Measurements from ENCODE around the gene WNT2.
"Not testable (repeated sequence)": the region's sequence is repeated elsewhere in the genome, so short reads cannot be mapped to it uniquely, and the experiment has no call there.

The WNT2 gene

DNA sequence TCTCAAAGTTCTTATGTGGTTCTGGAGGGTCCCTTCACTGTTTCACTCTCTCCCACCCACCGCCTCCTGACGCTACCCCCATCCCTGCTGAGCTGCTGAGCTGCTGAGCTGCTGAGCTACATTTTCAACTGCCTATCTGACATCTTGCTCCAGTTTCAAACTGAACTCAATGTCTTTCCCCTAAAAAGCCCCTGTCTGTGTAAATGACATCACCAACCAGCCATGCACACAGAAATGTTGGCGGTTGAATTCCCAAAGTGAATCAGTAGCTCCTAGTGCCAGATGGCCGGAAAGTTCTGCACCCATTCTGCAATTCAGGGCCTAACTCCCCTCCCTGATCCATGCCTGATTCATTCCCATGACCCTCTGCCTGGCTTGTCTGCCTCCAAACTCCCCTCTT, 71.2 kb downstream of the WNT2 start:
- DNase-seq: no peak

DNA sequence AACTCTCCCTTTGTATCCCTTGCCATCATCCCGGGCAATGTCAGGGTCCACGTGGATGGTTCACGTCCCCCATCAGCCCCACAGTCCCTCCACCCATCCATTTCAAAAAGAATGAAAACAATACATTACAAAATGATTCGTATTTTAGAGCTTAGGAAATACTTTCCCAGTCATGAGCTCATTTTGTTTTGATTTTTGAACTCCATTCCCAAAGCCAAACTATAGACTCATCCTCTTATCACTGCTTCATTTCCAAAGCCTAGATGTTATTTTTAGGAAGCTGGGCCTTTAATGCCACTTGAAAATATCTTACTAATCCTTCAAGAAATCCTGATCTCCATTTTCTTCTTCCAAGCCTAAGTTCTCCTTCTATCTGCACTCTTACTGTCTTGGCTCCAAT, 72.1 kb downstream of the WNT2 start:
- DNase-seq: no peak

DNA sequence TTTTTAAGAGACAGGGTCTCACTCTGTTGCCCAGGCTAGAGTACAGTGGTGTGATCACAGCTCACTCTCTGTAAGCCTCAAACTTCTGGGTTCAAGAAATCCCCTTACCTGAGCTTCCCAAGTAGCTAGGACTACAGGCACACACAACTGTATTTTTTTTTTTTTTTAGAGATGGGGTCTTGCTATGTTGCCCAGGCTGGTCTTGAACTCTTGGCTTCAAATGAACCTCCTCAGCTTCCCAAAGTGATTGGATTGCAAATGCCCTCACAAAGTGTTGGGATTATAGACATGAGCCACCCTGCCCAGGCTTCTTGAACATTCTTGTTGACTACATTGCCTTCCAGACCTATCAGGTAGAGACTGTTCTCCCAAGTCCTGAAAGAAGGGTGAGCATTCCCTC, 72.6 kb downstream of the WNT2 start:
- DNase-seq: no peak

DNA sequence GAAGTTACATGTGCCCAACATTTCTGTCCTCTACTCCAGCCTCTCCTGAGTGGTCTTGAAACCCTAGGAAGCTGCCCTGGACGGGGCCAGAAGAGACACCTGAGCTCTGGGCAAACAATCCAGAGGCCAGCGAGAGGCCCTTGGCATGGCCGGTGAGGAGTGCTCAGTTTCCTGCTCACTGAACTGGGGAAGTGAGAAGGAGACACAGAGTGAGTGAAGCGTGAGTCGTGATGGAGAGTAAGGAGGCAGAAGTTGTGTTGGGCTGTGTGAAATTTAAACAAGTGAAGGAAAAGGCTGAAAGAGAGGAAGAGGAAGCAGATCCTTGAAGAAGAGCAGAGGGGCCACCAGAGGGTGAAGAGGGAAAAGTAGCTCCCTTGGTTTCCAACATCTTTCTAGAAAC, 73.2 kb downstream of the WNT2 start:
- DNase-seq: no peak

DNA sequence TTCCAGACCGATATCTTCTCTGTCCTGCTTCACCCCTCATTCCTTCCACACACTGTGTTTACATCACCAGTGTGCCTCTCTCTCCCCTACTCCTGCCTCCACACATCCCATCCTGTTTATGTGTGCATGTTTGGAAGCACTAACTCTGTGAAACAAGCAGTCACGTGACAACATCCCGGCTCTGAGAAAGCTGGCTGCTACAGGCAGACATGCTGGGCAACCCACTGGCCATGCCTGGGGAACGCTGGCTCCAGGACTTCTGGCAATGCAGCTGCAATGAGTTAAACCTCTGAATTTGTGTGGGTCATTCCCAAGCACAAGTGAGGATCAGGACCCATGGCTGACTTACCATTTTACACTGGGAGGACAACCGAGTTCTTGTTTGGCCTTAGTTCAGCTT, 74.0 kb downstream of the WNT2 start:
- no peak for DNase-seq

DNA sequence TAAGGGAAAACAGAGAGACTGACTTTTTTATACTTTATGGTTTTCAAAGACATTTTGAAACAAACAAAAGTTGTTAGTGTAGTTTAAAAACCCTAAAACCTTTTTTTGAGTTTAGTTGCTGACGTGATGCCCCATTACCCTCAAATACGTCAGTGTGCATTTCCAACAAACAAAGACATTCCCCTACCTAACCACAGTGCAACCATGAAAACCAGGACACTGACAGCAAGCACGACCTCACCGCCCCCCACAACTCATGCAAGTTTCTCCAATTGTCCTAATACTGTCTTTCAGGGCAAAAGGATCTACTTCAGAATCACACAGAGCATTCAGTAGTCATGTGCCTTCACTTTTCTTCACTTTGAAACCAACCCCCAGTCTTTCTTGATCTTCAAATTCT, 75.0 kb downstream of the WNT2 start:
- no peak for DNase-seq

DNA sequence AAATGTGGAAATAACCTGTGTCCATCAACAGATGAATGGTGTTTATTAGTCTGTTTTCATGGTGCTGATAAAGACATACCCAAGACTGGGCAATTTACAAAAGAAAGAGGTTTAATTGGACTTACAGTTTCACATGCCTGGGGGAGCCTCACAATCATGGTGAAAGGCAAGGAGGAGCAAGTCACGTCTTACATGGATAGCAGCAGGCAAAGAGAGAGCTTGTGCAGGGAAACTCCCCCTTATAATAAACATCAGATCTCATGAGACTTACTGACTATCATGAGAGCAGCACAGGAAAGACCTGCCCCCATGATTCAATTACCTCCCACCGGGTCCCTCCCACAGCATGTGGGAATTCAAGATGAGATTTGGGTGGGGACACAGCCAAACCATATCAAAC, 77.2 kb downstream of the WNT2 start:
- DNase-seq: not testable (repeated sequence)

DNA sequence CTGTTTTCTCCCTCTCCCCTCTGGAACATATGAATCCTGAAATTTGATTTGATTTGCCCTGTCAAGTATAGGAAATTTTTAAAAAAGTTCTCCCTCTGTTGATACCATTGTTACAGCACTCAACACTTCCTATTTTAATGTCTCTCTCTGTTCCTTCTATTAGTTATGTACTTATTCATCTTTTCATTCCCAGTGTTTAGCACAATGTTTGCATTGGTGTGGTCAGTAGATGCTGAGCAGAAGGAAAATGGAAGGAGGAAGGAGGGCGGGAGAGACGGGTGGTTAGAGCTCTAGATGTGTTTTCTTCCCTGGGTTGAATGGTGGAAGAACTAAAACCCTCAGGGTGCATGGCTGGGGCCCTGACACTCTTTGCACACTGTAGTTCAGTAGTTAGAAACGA, 79.5 kb downstream of the WNT2 start:
- no peak for DNase-seq

DNA sequence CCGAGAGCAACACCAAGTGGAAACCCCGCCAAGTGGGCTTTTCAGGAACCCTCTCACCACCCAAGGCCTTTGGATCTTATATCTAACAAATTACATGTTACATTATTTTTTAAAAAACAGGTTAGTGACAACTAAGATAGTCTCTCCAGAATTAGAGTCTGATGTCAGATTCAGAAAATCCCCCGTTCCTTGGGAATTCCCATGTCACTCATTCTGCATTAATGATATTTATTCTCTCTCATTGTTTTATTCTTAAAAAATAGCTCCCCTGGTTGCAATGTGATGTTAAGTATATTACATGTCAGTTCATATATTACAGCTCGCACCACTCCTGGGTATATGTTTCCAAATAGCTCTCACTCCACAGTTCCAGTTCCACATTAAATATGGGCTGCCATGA, 81.8 kb downstream of the WNT2 start:
- DNase-seq: no peak

DNA sequence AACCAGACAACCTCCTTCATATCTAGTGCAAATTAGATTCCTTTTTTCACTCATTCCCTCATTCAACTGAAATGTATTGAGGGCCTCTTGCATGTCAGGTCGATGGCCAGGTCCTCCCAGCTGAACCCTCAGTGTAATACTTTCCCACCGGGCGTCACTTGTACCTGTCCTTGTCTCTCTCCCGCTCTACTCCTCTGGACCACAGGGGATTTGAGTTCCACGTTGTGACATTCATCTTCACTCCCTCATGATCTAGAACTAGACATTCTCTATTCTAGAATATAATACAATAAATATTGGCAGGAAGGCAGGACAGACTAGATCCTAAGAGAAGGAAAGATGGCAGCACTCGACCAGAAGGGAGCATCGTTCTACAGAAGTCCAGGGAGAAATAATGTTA, 83.9 kb downstream of the WNT2 start:
- no peak for DNase-seq

DNA sequence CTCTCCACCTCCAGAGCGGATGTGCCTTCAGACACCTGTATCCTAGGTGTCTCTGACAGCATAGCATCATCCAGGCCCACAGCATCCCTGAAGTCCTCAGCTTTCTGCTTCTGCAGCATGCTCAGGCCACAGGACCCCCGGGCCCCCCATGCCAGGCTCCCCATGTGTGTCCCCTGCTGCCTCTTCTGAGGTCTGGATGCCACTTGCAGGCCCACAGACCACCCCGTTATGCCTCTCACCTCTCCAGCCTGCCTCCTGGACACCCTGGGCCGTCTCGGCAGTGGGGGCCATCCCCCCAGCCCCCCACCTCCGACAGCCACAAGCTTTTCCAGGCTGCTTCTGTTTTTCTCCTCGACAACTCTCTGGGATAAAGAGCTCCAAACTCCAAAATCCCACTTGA, 84.4 kb downstream of the WNT2 start:
- no peak for DNase-seq

DNA sequence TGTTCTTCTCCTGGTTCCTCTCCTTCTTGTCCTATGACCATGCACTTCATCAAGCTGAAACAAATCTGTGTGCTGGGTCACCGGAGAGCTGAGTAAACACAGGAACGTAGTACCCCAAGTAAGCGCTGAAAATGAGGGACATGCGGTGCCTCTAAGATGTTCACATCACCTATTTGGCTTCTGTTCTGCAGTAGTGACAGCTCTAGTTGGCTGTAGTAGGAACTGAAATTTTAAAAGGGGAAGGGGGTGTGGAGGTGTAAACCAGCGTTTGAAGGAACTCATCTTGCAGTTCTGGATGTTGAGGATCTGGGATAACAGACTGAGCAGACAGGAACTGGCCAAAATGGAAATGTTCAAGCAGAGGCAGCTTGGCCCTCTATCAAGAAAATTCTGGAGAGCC, 85.2 kb downstream of the WNT2 start:
- DNase-seq: no peak

DNA sequence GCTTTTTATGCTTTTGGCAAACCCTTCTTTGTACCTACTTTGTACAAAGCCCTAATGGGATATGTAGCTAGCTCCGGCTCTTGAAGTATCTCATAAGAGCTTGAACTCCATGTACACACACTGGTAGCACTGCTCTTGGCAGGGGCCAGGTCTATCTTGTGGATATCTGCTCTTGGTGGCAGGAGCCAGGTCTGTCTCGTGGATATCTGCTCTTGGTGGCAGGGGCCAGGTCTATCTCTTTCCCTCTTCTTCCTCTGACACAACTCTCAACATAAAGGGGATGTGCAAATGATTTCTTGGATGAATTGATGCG, 91.9 kb downstream of the WNT2 start:
- DNase-seq: no peak

DNA sequence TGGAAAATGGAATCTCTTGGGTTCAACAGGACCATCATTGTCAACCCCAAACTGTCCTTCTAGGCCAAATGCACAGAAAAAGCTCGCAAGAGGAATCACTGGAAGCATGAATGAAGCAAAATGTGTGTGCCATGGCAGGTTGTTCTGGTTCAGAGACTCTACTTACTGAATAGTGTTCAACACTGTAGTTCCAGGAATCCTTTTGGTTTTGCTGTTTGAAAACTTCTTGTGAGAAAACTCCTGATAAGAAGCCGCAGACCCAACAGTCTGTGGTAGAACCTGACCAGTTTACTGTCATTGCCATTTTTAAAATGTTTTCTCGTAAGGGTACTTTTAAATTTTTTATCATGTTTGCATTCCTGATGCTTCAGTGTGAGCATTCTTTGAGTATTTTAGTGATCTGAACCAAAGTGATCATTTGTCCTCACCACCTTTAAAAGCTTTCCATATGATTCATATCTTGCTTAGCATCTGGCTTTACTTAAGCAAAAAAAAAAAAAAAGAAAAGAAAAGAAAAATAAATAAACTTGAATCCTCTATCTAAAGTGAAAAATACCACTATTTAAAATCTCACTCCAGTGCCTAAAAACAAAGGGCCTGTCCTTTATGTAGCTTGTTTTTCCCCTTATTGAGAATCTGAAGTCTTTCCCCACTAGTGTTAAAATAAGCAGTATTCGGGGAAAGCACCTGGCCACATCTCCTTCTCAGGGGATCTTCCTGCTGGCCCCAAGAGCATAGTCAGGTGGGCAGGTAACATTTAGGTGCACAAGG, 92.4 kb downstream of the WNT2 start:
- no peak for DNase-seq

DNA sequence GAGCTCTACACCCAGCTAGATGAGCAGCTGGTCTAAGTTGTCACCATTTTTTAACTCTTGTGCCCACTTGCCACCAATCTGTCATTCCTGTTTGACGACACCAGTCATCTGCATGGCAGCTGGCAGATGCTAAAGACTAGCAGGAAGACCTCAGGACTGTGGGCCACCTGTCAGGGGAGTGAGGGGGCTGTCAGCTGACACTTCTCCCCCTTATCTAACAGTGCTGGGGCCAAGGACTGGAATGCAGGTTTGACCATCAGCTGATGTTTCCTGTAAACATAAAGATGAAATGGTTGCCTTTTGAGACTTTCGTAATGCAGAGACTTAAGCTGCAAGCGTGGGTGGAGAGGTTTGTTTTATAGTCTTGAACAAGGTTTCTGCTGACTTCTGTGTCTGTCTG, 93.5 kb downstream of the WNT2 start:
- DNase-seq: no peak

DNA sequence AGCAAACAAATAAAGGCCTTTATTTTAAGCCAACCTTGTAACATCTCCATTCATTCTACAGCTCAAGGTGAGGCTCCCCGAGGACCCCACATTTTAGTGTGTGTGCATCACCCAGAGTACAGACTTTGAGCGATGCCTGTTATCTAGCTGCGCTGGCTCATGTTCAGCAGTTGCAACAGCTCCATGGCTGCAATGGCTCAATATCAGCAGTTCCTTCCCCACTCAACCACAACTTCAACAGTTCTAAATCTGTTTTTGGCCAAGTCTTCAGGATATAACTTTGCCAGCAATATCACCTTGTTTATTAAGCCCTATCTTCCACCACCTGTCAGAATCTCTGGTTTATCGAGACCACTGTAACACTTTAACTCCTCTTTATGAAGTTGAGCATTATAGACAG, 95.8 kb downstream of the WNT2 start:
- no peak for DNase-seq

DNA sequence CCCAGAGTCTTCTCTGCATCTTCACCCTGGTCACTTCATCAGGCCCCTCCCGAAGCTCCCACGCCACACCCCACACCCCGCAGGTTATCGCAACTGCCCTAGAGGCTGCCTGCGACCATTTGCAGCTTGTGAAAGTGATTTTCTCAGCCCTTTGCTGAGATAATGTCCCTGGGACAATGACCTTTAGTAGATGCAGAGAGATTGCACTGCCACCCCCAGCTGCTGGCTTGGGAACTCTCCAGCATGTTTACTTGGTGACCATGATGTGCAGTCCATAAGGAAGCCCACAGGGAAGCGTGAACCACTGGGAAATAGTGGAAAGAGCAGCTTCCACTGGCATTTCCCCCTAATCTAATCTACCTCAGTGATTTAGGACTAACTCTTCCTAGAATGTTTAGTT, 97.3 kb downstream of the WNT2 start:
- no peak for DNase-seq
